ENCODE measurements around the gene SGK1. TPM values are rescaled to one million over a fixed set of nuclear protein-coding genes. Genes with fewer than 3 reads are reported as not detected.

Gene SGK1
- total RNA-seq, 4 donors from 2014 or later = 46.2 to 1,239 (median 876) TPM

DNA sequence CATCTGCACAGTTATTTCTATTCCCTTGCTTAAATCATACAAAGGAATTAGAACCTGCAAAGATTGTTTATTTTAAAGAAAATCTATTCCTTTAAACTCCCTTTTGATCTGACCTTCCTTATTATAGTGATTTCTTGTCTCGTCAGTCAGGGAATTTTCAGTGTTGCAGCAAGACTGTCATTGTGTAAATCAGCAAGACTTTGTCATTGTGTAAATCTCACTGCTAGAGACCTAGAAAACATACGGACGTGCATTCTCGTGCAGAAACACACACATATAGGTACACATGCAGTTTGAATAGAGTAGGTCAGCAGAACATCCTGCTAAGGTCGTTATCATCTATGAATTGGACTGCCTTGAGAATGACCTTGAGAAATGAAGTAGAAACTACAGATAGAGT, 6.2 kb upstream of the SGK1 start:
- DNase-seq = no peak
- Histone ChIP-seq H3K27ac (no peak overlapping the region), H3K4me3 (no peak overlapping the region), H3K27me3 (peaks cover under 1% of the 10 kb centered on the region), H3K9me3 (no peaks in the 10 kb centered on the region), H3K36me3 (no peaks in the 10 kb centered on the region), H3K4me1 (no peaks in the 10 kb centered on the region)
- in situ Hi-C loops (cut with MboI; ENCODE audit: low pct_ligation_motif_present in 1 of 4, low pct_unique_long_range_greater_than_20kb in 1 of 4, low sequenced_read_pairs in 3 of 4) (no loop called here), intact Hi-C loops (cut with DNase I; ENCODE audit: low total_unique reads) (no loop called here)
- TF ChIP-seq, protein P1, sequence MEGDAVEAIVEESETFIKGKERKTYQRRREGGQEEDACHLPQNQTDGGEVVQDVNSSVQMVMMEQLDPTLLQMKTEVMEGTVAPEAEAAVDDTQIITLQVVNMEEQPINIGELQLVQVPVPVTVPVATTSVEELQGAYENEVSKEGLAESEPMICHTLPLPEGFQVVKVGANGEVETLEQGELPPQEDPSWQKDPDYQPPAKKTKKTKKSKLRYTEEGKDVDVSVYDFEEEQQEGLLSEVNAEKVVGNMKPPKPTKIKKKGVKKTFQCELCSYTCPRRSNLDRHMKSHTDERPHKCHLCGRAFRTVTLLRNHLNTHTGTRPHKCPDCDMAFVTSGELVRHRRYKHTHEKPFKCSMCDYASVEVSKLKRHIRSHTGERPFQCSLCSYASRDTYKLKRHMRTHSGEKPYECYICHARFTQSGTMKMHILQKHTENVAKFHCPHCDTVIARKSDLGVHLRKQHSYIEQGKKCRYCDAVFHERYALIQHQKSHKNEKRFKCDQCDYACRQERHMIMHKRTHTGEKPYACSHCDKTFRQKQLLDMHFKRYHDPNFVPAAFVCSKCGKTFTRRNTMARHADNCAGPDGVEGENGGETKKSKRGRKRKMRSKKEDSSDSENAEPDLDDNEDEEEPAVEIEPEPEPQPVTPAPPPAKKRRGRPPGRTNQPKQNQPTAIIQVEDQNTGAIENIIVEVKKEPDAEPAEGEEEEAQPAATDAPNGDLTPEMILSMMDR (IDR thresholded peaks at IDR 0.05) = no peak
- TF ChIP-seq POLR2AphosphoS5 (IDR thresholded peaks at IDR 0.05) (no peak), EP300 (IDR thresholded peaks at IDR 0.05; ENCODE audit: low read depth) (no peak)
- 61 to 72% methylated on average over 5 of the region's 5 CpGs for WGBS, 2 donors (ENCODE audit: low coverage in 1 of 2)

DNA sequence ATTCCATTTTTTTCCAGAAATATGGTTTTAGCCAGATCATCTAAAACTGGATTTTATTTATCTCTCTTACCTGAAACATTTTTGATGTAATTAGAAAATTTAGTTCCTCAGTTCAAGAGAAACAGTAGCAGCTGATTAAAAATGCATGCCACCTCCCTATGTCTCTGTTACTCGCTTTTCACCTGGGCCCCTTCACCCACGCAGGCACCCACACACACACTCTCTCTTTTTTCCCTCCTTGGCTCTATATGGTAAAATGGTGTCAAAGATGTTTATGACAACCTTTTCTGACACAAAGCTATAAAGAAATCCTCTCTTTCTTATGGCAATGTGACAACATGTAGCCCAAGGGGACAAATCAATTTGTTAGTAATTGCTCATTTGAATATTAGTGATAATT, 5.8 kb upstream of the SGK1 start:
- intact Hi-C loops (cut with DNase I; ENCODE audit: low total_unique reads) = no loop called here
- 86 to 87% methylated on average over 2 of the region's 2 CpGs for WGBS, 2 donors (ENCODE audit: low coverage in 1 of 2)
- no peaks in the 10 kb centered on the region for H3K36me3 ChIP-seq
- H3K4me1 ChIP-seq = no peaks in the 10 kb centered on the region
- TF ChIP-seq EP300 (IDR thresholded peaks at IDR 0.05; ENCODE audit: low read depth) = no peak
- no peak for TF ChIP-seq POLR2A (IDR thresholded peaks at IDR 0.05)
- TF ChIP-seq POLR2AphosphoS5 (IDR thresholded peaks at IDR 0.05) = no peak
- TF ChIP-seq, protein P1 (IDR thresholded peaks at IDR 0.05) = no peak
- peaks cover 5% of the 10 kb centered on the region for H3K27me3 ChIP-seq
- no peak for DNase-seq
- in situ Hi-C loops (cut with MboI; ENCODE audit: low pct_ligation_motif_present in 1 of 4, low pct_unique_long_range_greater_than_20kb in 1 of 4, low sequenced_read_pairs in 3 of 4) = no loop called here
- no peak overlapping the region for H3K4me3 ChIP-seq
- H3K27ac ChIP-seq = no peak overlapping the region
- H3K9me3 ChIP-seq = no peaks in the 10 kb centered on the region

DNA sequence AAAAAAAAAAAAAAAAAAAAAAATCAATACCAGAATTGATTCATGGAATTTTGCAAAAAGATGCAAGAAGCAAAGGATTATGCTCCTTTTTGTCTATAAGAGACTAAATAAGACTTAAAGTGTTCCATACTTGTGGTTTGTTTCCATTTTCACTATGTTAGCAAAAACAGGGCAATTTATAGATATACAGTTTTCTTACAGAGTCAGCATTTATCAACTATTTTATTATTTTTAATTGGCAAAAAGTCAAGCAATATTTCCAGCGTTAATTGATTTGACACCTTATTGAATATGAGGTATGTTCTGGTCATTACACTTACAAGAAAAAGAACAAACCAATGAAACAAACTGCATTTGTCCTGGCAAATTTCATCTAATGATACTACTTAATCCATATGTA, 5.4 kb upstream of the SGK1 start:
- H3K27me3 ChIP-seq = peaks cover 9% of the 10 kb centered on the region
- intact Hi-C loops (cut with DNase I; ENCODE audit: low total_unique reads) (no loop called here), in situ Hi-C loops (cut with MboI; ENCODE audit: low pct_ligation_motif_present in 1 of 4, low pct_unique_long_range_greater_than_20kb in 1 of 4, low sequenced_read_pairs in 3 of 4) (no loop called here)
- H3K27ac ChIP-seq = no peak overlapping the region
- H3K4me1 ChIP-seq = no peaks in the 10 kb centered on the region
- TF ChIP-seq, protein P1 (IDR thresholded peaks at IDR 0.05) = no peak
- TF ChIP-seq EP300 (IDR thresholded peaks at IDR 0.05; ENCODE audit: low read depth) = no peak
- no peak for TF ChIP-seq POLR2AphosphoS5 (IDR thresholded peaks at IDR 0.05)
- TF ChIP-seq POLR2A (IDR thresholded peaks at IDR 0.05) = no peak
- 90 to 94% methylated on average over 1 of the region's 1 CpG for WGBS, 2 donors (ENCODE audit: low coverage in 1 of 2)
- DNase-seq = no peak
- no peaks in the 10 kb centered on the region for H3K36me3 ChIP-seq
- H3K4me3 ChIP-seq = no peak overlapping the region
- H3K9me3 ChIP-seq = no peaks in the 10 kb centered on the region

DNA sequence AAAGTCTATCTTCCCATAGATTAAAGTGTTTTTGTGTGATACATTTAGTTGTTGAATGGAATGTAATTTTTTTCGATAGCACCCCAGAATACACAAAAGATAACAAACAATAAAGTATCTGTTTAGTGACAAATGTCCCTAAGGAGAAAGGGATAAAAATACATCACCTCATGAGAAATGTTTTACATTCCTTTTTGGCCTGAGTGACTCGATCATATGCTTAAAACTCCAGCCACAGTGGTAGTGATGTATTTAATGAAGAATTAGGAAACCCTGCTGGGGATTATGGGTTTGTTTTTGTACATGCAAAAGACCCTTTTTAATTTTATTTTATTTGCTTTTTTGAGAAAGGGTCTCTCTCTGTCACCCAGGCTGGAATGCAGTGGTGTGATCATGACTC, 4.3 kb upstream of the SGK1 start:
- peaks cover 20% of the 10 kb centered on the region for H3K27me3 ChIP-seq
- no peaks in the 10 kb centered on the region for H3K36me3 ChIP-seq
- peaks cover 0 to 10% (median 2%) of the 10 kb centered on the region in 4 donors for H3K4me1 ChIP-seq
- no peaks in the 10 kb centered on the region for H3K9me3 ChIP-seq
- no peak for TF ChIP-seq POLR2A (IDR thresholded peaks at IDR 0.05)
- TF ChIP-seq, protein P1 (IDR thresholded peaks at IDR 0.05) = no peak
- TF ChIP-seq EP300 (IDR thresholded peaks at IDR 0.05; ENCODE audit: low read depth) = no peak
- TF ChIP-seq POLR2AphosphoS5 (IDR thresholded peaks at IDR 0.05) = no peak
- intact Hi-C loops (cut with DNase I; ENCODE audit: low total_unique reads) (no loop called here), in situ Hi-C loops (cut with MboI; ENCODE audit: low pct_ligation_motif_present in 1 of 4, low pct_unique_long_range_greater_than_20kb in 1 of 4, low sequenced_read_pairs in 3 of 4) (no loop called here)
- no peak for DNase-seq
- WGBS, 2 donors (ENCODE audit: low coverage in 1 of 2) = 82 to 88% methylated on average over 2 of the region's 2 CpGs
- H3K4me3 ChIP-seq = no peak overlapping the region
- H3K27ac ChIP-seq = no peak overlapping the region
